GM19023 (cell line): Measurements from ENCODE around the gene SLC6A13.
"Not testable (repeated sequence)": the region's sequence is repeated elsewhere in the genome, so short reads cannot be mapped to it uniquely, and the experiment has no call there.

ENCODE experiments used
- ATAC-seq: cut with Tn5 transposase; IDR thresholded peaks from one replicate; pipeline ENCODE4 v1.9.1; 2021; ENCODE audit warnings: mild to moderate bottlenecking, moderate library complexity; ENCODE audit not compliant: unreplicated experiment

Gene SLC6A13

GRCh38 chr12:262817-263216, at the start of gene SLC6A13:
SLC6A13 (minus strand) TSS chr12:262836; CDS start chr12:260052, 2,784 bp downstream.
- ATAC-seq = no peak

- no peak for ATAC-seq
These were observed 45.9 kb upstream of the SLC6A13 start for GRCh38 chr12:308511-308910.

- no peak for ATAC-seq
These were observed 44.8 kb upstream of the SLC6A13 start for GRCh38 chr12:307406-307805.

- no peak for ATAC-seq
These were observed 42.2 kb upstream of the SLC6A13 start for GRCh38 chr12:304805-305204.

GRCh38 chr12:302766-303165, 40.1 kb upstream of the SLC6A13 start:
- ATAC-seq = not testable (repeated sequence)

GRCh38 chr12:300166-300565, 37.5 kb upstream of the SLC6A13 start:
- ATAC-seq = not testable (repeated sequence)

GRCh38 chr12:299511-299910, 36.9 kb upstream of the SLC6A13 start:
- not testable (repeated sequence) for ATAC-seq

GRCh38 chr12:298059-298458, 35.4 kb upstream of the SLC6A13 start:
- not testable (repeated sequence) for ATAC-seq

- no peak for ATAC-seq
These were observed 32.5 kb upstream of the SLC6A13 start for GRCh38 chr12:295132-295531.

GRCh38 chr12:293199-293598, 30.6 kb upstream of the SLC6A13 start:
- ATAC-seq = no peak

GRCh38 chr12:292186-292585, 29.6 kb upstream of the SLC6A13 start:
- ATAC-seq = no peak

- ATAC-seq = no peak
These were observed 28.6 kb upstream of the SLC6A13 start for GRCh38 chr12:291153-291723.

GRCh38 chr12:288687-289086, 26.1 kb upstream of the SLC6A13 start:
- ATAC-seq = no peak

GRCh38 chr12:286531-287300, 24.1 kb upstream of the SLC6A13 start:
- no peak for ATAC-seq

GRCh38 chr12:278046-278445, 15.4 kb upstream of the SLC6A13 start:
- ATAC-seq = no peak

- ATAC-seq = no peak
These were observed 13.2 kb upstream of the SLC6A13 start for GRCh38 chr12:275812-276211.

GRCh38 chr12:273382-273781, 10.7 kb upstream of the SLC6A13 start:
- ATAC-seq = no peak

GRCh38 chr12:272942-273341, 10.3 kb upstream of the SLC6A13 start:
- ATAC-seq = no peak

- no peak for ATAC-seq
These were observed 8.5 kb upstream of the SLC6A13 start for GRCh38 chr12:271161-271560.

GRCh38 chr12:269191-269590, 6.6 kb upstream of the SLC6A13 start:
- no peak for ATAC-seq

GRCh38 chr12:268483-268840, 5.8 kb upstream of the SLC6A13 start:
- no peak for ATAC-seq

- ATAC-seq = no peak
These were observed 5.2 kb upstream of the SLC6A13 start for GRCh38 chr12:267581-268482.
